K562 (cell line): Measurements from ENCODE around the gene N4BP2. TPM values are rescaled to one million over a fixed set of nuclear protein-coding genes. Genes with fewer than 3 reads are reported as not detected.

ENCODE experiments used
- ARID1B ChIP-seq: fragments of 450-650 bp; IDR thresholded peaks from 2 replicates; pipeline ENCODE4 v1.6.1; 2016; ENCODE audit warnings: antibody characterized with exemption, mild to moderate bottlenecking, inconsistent platforms
- DPF2 ChIP-seq: fragments of 450-650 bp; IDR thresholded peaks from 2 replicates; pipeline ENCODE4 v1.6.1; 2016
- ELK3 ChIP-seq: fragments of 450-650 bp; formaldehyde crosslinking; IDR thresholded peaks from 2 replicates; pipeline ENCODE4 v1.4.0; 2020; ENCODE audit warnings: mild to moderate bottlenecking
- GATAD2B ChIP-seq: fragments of 450-650 bp; IDR thresholded peaks from 2 replicates; pipeline ENCODE4 v1.6.1; 2017; ENCODE audit warnings: mild to moderate bottlenecking, borderline replicate concordance
- GTF2F1 ChIP-seq: IDR thresholded peaks from 2 replicates; pipeline ENCODE4 v1.6.1; 2011; ENCODE audit warnings: low read depth, low read length, improper control_type of control experiment
- HES1 ChIP-seq: fragments of 450-650 bp; IDR thresholded peaks from 2 replicates; pipeline ENCODE4 v1.6.1; 2016; ENCODE audit warnings: low read depth, mild to moderate bottlenecking, moderate library complexity
- HMG20A ChIP-seq: fragments of 450-650 bp; formaldehyde crosslinking; conservative IDR thresholded peaks from 2 replicates; pipeline ENCODE4 v1.4.0; 2020; ENCODE audit warnings: mild to moderate bottlenecking, mixed read lengths
- JUNB ChIP-seq: fragments of 450-650 bp; formaldehyde crosslinking; conservative IDR thresholded peaks from 2 replicates; pipeline ENCODE4 v1.4.0; 2020; ENCODE audit warnings: mild to moderate bottlenecking
- KAT7 ChIP-seq: sonication (generic); formaldehyde crosslinking; IDR thresholded peaks from 2 replicates; pipeline ENCODE4 v1.8.0; 2022; ENCODE audit warnings: missing genetic modification reagents, mild to moderate bottlenecking, borderline replicate concordance
- KLF16 ChIP-seq: IDR thresholded peaks from 2 replicates; pipeline ENCODE4 v1.6.1; 2016; ENCODE audit warnings: antibody characterized with exemption
- MEF2D ChIP-seq: conservative IDR thresholded peaks from 2 replicates; pipeline ENCODE4 v1.6.1; 2016; ENCODE audit warnings: low read depth, missing genetic modification characterization, missing compliant biosample characterization
- MLX ChIP-seq, 2 experiments: fragments of 450-650 bp in 1 of 2; sonication (generic) in 1 of 2; formaldehyde crosslinking; conservative IDR thresholded peaks; 2 replicates each; pipeline versions ENCODE4 v1.4.0 to v1.8.1; 2020 to 2022; ENCODE audit warnings: mild to moderate bottlenecking in 1 of 2, missing genetic modification reagents in 1 of 2
- MYBL2 ChIP-seq, 2 experiments: fragments of 450-650 bp in 1 of 2; sonication (generic) in 1 of 2; formaldehyde crosslinking in 1 of 2; IDR thresholded peaks; 2 replicates each; pipeline versions ENCODE4 v1.6.1 to v1.8.1; 2017 to 2022; ENCODE audit warnings: borderline replicate concordance in 1 of 2, inconsistent platforms in 1 of 2, low read depth in 1 of 2, mild to moderate bottlenecking in 1 of 2, missing genetic modification reagents in 1 of 2, moderate library complexity in 1 of 2
- NR1H2 ChIP-seq: sonication (generic); formaldehyde crosslinking; IDR thresholded peaks from 2 replicates; pipeline ENCODE4 v1.4.0; 2020; ENCODE audit warnings: mild to moderate bottlenecking, missing genetic modification reagents
- NR3C1 ChIP-seq: sonication (generic); formaldehyde crosslinking; IDR thresholded peaks from 2 replicates; pipeline ENCODE4 v1.8.1; 2022; ENCODE audit warnings: missing genetic modification reagents
- RAD21 ChIP-seq, 2 experiments: fragments of 250-450 bp in 1 of 2; fragments of 450-650 bp in 1 of 2; sonication (Bioruptor Pico) in 1 of 2; formaldehyde crosslinking in 1 of 2; IDR thresholded peaks in 1 of 2; conservative IDR thresholded peaks in 1 of 2; 2 replicates each; pipeline versions ENCODE4 v1.4.0 to v1.8.0; 2020 to 2022; ENCODE audit warnings: mild to moderate bottlenecking in 2 of 2, moderate library complexity in 1 of 2
- SRSF9 ChIP-seq: fragments of 200-400 bp; formaldehyde crosslinking; IDR thresholded peaks from 2 replicates; pipeline ENCODE4 v1.6.1; 2017; ENCODE audit warnings: low read depth, low read length, borderline replicate concordance
- SUPT5H ChIP-seq: fragments of 450-650 bp; IDR thresholded peaks from 2 replicates; pipeline ENCODE4 v1.6.1; 2016
- ZKSCAN1 ChIP-seq: fragments of 150-350 bp; IDR thresholded peaks from 2 replicates; pipeline ENCODE4 v1.6.1; 2016; ENCODE audit warnings: low read depth, low read length
- ZNF133 ChIP-seq: fragments of 250-450 bp; sonication (Bioruptor Pico); IDR thresholded peaks from 2 replicates; pipeline ENCODE4 v1.4.0; 2020; ENCODE audit warnings: mild to moderate bottlenecking
- ZNF280B ChIP-seq: fragments of 250-450 bp; sonication (Bioruptor Pico); IDR thresholded peaks from 2 replicates; pipeline ENCODE4 v1.5.1; 2021; ENCODE audit warnings: mild to moderate bottlenecking
- ZNF384 ChIP-seq: IDR thresholded peaks from 2 replicates; pipeline ENCODE4 v1.6.1; 2012; ENCODE audit warnings: low read depth, low read length, improper control_type of control experiment
- ZSCAN32 ChIP-seq: fragments of 450-650 bp; formaldehyde crosslinking; IDR thresholded peaks from 2 replicates; pipeline ENCODE4 v1.4.0; 2020; ENCODE audit warnings: mild to moderate bottlenecking, moderate library complexity
- polyA plus RNA-seq, 8 experiments: library from polyadenylated mRNA; depleted of rRNA in 4 of 8; stranded (reverse) in 5 of 8; unstranded in 3 of 8; fragments of >200 nt; fragmentation: Nextera tagmentation in 2 of 8; fragmentation: Illumina TruSeq in 1 of 8; extraction: Ambion mirVana in 2 of 8; extraction: Trizol in 1 of 8; gene quantifications; 2 replicates each; pipeline versions ENCODE4 v1.2.1 to v1.2.3, GENCODE V29; 2011 to 2014; ENCODE audit warnings: inconsistent platforms in 1 of 8, missing spikeins in 1 of 8
- total RNA-seq, 7 experiments: library from RNA; depleted of rRNA in 6 of 7; stranded (reverse); fragments of >200 nt in 6 of 7; fragmentation: Illumina TruSeq in 2 of 7; extraction: Trizol in 2 of 7; gene quantifications; 2 replicates each; pipeline versions ENCODE4 v1.2.1 to v1.2.3, GENCODE V29; 2011 to 2021; ENCODE audit warnings: low replicate concordance in 1 of 7

The N4BP2 gene
- total and polyA plus RNA-seq, 9 of the 15 experiments (the other 6 are each of a cell fraction or from before 2014, with no cell fraction given), result 2.7 to 12.6 (median 7.6) TPM

- TF ChIP-seq MLX (CRISPR knock-in tag; conservative IDR thresholded peaks at IDR 0.05) (0 out of 4 replicates have a peak, but pooled peaks of 1 of the 2 experiments have one; percentile 80), GTF2F1 (no peak), ZNF280B (CRISPR knock-in tag) (no peak), NR1H2 (no peak), NR3C1 (no peak), ARID1B (0 out of 2 replicates have a peak, but pooled peaks have one; percentile 2), GATAD2B (no peak), RAD21 (CRISPR knock-in tag; conservative IDR thresholded peaks at IDR 0.05 in 1 of 2, IDR thresholded peaks at IDR 0.05 in 1 of 2) (0 out of 4 replicates have a peak, but pooled peaks of 1 of the 2 experiments have one; percentile 17), JUNB (CRISPR knock-in tag) (no peak), ZNF384 (no peak), ZKSCAN1 (no peak), KLF16 (no peak), SUPT5H (no peak), KAT7 (CRISPR knock-in tag) (0 out of 2 replicates have a peak, but pooled peaks have one; percentile 24), ZNF133 (no peak), HMG20A (CRISPR knock-in tag) (no peak), MEF2D (no peak), MYBL2 (IDR thresholded peaks at IDR 0.05; ENCODE audit: low read depth) (no peak), MYBL2 (CRISPR knock-in tag; IDR thresholded peaks at IDR 0.05; ENCODE audit: borderline replicate concordance) (no peak), ELK3 (CRISPR knock-in tag) (0 out of 2 replicates have a peak, but pooled peaks have one; percentile 72), DPF2 (no peak), HES1 (no peak), SRSF9 (no peak), ZSCAN32 (no peak)
Measured at GRCh38 chr4:40206426-40206825, 149.8 kb downstream of the N4BP2 start (continued).
